PC-9 (cell line): ENCODE measurements around the gene PTGFR. TPM values are rescaled to one million over a fixed set of nuclear protein-coding genes. Genes with fewer than 3 reads are reported as not detected.

Source experiments
- BruUV-seq: library from RNA; stranded (reverse); fragments of 400-500 nt; replicated peaks from 2 replicates; lab custom pipeline; 2021; lab: Mats Ljungman, UMichigan
- CTCF ChIA-PET: fragments of 300-600 bp; sonication (Branson Sonifier 250); formaldehyde crosslinking; loops from one replicate; lab custom pipeline; 2022; ENCODE audit warnings: antibody characterized with exemption; lab: Charles Lee
- POLR2A ChIA-PET: fragments of 300-600 bp; sonication (Branson Sonifier 250); formaldehyde crosslinking; loops from one replicate; lab custom pipeline; 2022; ENCODE audit warnings: antibody characterized with exemption; ENCODE audit not compliant: unreplicated experiment; lab: Charles Lee
- DNase-seq, 2 experiments: peaks; one replicate each; pipeline versions ENCODE4 v3.0.0 to v3.0.0-alpha.2; 2015 to 2022; ENCODE audit warnings: mixed read lengths in 1 of 2
- H2AFZ ChIP-seq: fragments of 200-600 bp; sonication (generic); 2 replicates; pipeline ENCODE4 v1.8.1; 2017; ENCODE audit warnings: antibody characterized with exemption
- H3F3A ChIP-seq: fragments of 200-600 bp; sonication (generic); 2 replicates; pipeline ENCODE4 v1.8.1; 2017; ENCODE audit warnings: antibody characterized with exemption, mild to moderate bottlenecking, low read depth; ENCODE audit not compliant: insufficient read depth
- H3K27ac ChIP-seq: fragments of 200-600 bp; sonication (generic); 2 replicates; pipeline ENCODE4 v1.6.1; 2016; ENCODE audit warnings: mixed run types
- H3K27me3 ChIP-seq: fragments of 200-600 bp; sonication (generic); 2 replicates; pipeline ENCODE4 v1.6.1; 2016; ENCODE audit warnings: low read depth, mixed run types; ENCODE audit not compliant: insufficient read depth
- H3K36me3 ChIP-seq: fragments of 200-600 bp; sonication (generic); 2 replicates; pipeline ENCODE4 v1.6.1; 2016; ENCODE audit warnings: low read depth, mixed run types
- H3K4me1 ChIP-seq: fragments of 200-600 bp; sonication (generic); replicated peaks from 2 replicates; pipeline ENCODE4 v1.6.1; 2016; ENCODE audit warnings: mixed run types; ENCODE audit not compliant: insufficient read depth
- H3K4me2 ChIP-seq: fragments of 200-600 bp; sonication (generic); 2 replicates; pipeline ENCODE4 v1.6.1; 2017; ENCODE audit warnings: mixed run types
- H3K4me3 ChIP-seq: fragments of 200-600 bp; sonication (generic); 2 replicates; pipeline ENCODE4 v1.6.1; 2016; ENCODE audit warnings: mixed run types
- H3K79me2 ChIP-seq: fragments of 200-600 bp; sonication (generic); 2 replicates; pipeline ENCODE4 v1.6.1; 2017; ENCODE audit warnings: low read depth, mixed run types
- H3K9me2 ChIP-seq: fragments of 200-600 bp; sonication (generic); 2 replicates; pipeline ENCODE4 v1.8.1; 2017; ENCODE audit warnings: mild to moderate bottlenecking; ENCODE audit not compliant: insufficient read depth
- H3K9me3 ChIP-seq: fragments of 200-600 bp; sonication (generic); 2 replicates; pipeline ENCODE4 v1.8.1; 2016; ENCODE audit warnings: low read depth; ENCODE audit not compliant: insufficient read depth
- H4K20me1 ChIP-seq: fragments of 200-600 bp; sonication (generic); 2 replicates; pipeline ENCODE4 v1.8.1; 2017; ENCODE audit not compliant: insufficient read depth
- CTCF ChIP-seq: fragments of 200-600 bp; sonication (generic); conservative IDR thresholded peaks from 2 replicates; pipeline ENCODE4 v1.6.1; 2017; ENCODE audit warnings: mixed run types, antibody characterized with exemption, mild to moderate bottlenecking, moderate library complexity
- EZH2 ChIP-seq: fragments of 200-600 bp; sonication (generic); IDR thresholded peaks from 2 replicates; pipeline ENCODE4 v1.8.0; 2017; ENCODE audit warnings: antibody characterized with exemption, low read depth
- intact Hi-C: fragments of 100-400 bp; cut with micrococcal nuclease; formaldehyde crosslinking; loops from one replicate; pipeline ENCODE4 v1.10.0; 2022; ENCODE audit not compliant: unreplicated experiment
- total RNA-seq: library from RNA; stranded (reverse); gene quantifications from 2 replicates; pipeline ENCODE4 v1.2.3, GENCODE V29; 2021

The PTGFR gene
- total RNA-seq, 1 experiment from 2014 or later = not detected

GRCh38 chr1:78474092-78474491, 16.7 kb upstream of the PTGFR start:
- no TSS peak for BruUV-seq
- Histone ChIP-seq H3K9me2 (no peaks in the 10 kb centered on the region), H2AFZ (no peak overlapping the region), H3K4me1 (peaks cover 23% of the 10 kb centered on the region), H3K36me3 (no peaks in the 10 kb centered on the region), H3K79me2 (no peaks in the 10 kb centered on the region), H3K27me3 (no peaks in the 10 kb centered on the region), H4K20me1 (no peaks in the 10 kb centered on the region), H3K27ac (no peak overlapping the region), H3K4me3 (no peak overlapping the region), H3K4me2 (no peak overlapping the region), H3F3A (0 out of 2 replicates have a peak, but pooled peaks cover 4% of the 10 kb centered on the region), H3K9me3 (peaks cover 4% of the 10 kb centered on the region; the same call in 1 of the 2 replicates)
- intact Hi-C loops = no loop called here
- no peak for DNase-seq
- POLR2A ChIA-PET = no interaction called here
- CTCF ChIA-PET = no interaction called here
- TF ChIP-seq EZH2 (no peak), CTCF (no peak)

GRCh38 chr1:78475888-78476610, 14.7 kb upstream of the PTGFR start:
- no peaks in the 10 kb centered on the region for H3K27me3 ChIP-seq
- ChIA-PET POLR2A (no interaction called here), CTCF (no interaction called here)
- no peak for TF ChIP-seq CTCF
- TF ChIP-seq EZH2 = no peak
- H3F3A ChIP-seq = 0 out of 2 replicates have a peak, but pooled peaks cover 4% of the 10 kb centered on the region
- no peak overlapping the region for H3K4me3 ChIP-seq
- DNase-seq = no peak
- peaks cover under 1% of the 10 kb centered on the region; the same call in 1 of the 2 replicates for H3K9me3 ChIP-seq
- H3K4me2 ChIP-seq = no peak overlapping the region
- no peaks in the 10 kb centered on the region for H3K36me3 ChIP-seq
- intact Hi-C loops = no loop called here
- no TSS peak for BruUV-seq
- no peaks in the 10 kb centered on the region for H3K9me2 ChIP-seq
- no peak overlapping the region for H3K27ac ChIP-seq
- no peak overlapping the region for H2AFZ ChIP-seq
- H3K79me2 ChIP-seq = no peaks in the 10 kb centered on the region
- peaks cover 23% of the 10 kb centered on the region for H3K4me1 ChIP-seq
- no peaks in the 10 kb centered on the region for H4K20me1 ChIP-seq

- Histone ChIP-seq H3K79me2 (no peaks in the 10 kb centered on the region), H3F3A (no peaks in the 10 kb centered on the region), H3K4me2 (no peak overlapping the region), H3K27me3 (no peaks in the 10 kb centered on the region), H3K4me3 (no peak overlapping the region), H3K9me2 (no peaks in the 10 kb centered on the region), H3K4me1 (no peaks in the 10 kb centered on the region), H2AFZ (no peak overlapping the region), H4K20me1 (no peaks in the 10 kb centered on the region), H3K27ac (no peak overlapping the region), H3K36me3 (no peaks in the 10 kb centered on the region), H3K9me3 (no peaks in the 10 kb centered on the region)
- BruUV-seq = no TSS peak
- CTCF ChIA-PET = no interaction called here
- POLR2A ChIA-PET = no interaction called here
- intact Hi-C loops = no loop called here
- no peak for DNase-seq
- TF ChIP-seq EZH2 (no peak), CTCF (no peak)
Measured at GRCh38 chr1:78483903-78484302, 6.9 kb upstream of the PTGFR start.
